Brain microvascular endothelial cell (primary cell): ENCODE measurements around the gene OR56B4.

Experiments used
- DNase-seq: peaks from one replicate; pipeline ENCODE4 v3.0.0-alpha.2; 2020
- H3K27ac ChIP-seq: fragments of 250-450 bp; sonication (Bioruptor Pico); 2 replicates; pipeline ENCODE4 v1.5.1; 2020; ENCODE audit warnings: mild to moderate bottlenecking, moderate library complexity
- H3K27me3 ChIP-seq: fragments of 250-450 bp; sonication (Bioruptor Pico); replicated peaks from 2 replicates; pipeline ENCODE4 v1.5.1; 2020; ENCODE audit warnings: mild to moderate bottlenecking
- H3K36me3 ChIP-seq: fragments of 250-450 bp; sonication (Bioruptor Pico); replicated peaks from 2 replicates; pipeline ENCODE4 v1.5.1; 2020; ENCODE audit warnings: mild to moderate bottlenecking
- H3K4me3 ChIP-seq: 2 replicates; pipeline ENCODE4 v1.5.1; 2011; ENCODE audit warnings: low read depth, mild to moderate bottlenecking, control low read depth, low read length, moderate library complexity
- in situ Hi-C: cut with HindIII; loops from 2 replicates; pipeline ENCODE4 v1.10.0; 2017; ENCODE audit warnings: low sequenced_read_pairs, low pct_ligation_motif_present
- TF ChIP-seq, protein P1 (sequence below): IDR thresholded peaks from 2 replicates; pipeline ENCODE4 v1.5.1; 2011; ENCODE audit warnings: low read depth, mild to moderate bottlenecking, moderate library complexity, low read length, control low read depth, inconsistent platforms; ENCODE audit errors: missing control alignments

Gene OR56B4

DNA sequence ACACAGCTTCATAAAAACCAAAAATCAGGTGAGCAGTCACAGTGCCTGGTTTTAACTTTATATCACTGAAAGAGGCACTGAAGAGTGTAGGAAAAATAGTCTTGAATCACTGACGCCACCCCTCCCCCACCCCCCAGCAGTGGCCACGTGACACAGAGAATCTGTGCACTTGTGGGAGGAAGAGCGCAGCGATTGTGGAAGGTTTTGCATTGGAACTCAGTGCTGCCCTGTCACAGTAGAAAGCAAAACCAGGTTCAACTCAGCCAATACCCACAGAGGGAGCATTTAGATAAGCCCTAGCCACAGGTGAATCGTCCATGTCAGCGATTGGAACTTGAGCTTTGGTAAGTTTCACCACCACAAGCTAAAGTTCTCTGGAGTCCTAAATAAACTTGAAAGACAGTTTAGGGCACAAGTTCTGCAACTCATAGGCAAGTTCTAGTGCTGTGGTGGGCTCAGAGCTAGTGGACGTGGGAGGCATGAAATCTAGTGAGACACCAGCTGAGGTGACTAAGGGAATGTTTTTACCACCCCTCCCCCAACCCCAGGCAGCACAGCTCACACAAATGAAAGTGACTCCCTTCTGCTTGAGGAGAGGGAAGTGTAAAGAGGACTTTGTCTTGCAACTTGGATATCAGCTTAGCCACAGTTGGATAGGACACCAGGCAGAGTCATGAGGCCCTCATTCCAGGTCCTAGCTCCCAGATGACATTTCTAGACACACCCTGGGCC lies 49.3 kb downstream of the OR56B4 start:
- in situ Hi-C loops = no loop called here
- H3K4me3 ChIP-seq = no peak overlapping the region
- TF ChIP-seq, protein P1, sequence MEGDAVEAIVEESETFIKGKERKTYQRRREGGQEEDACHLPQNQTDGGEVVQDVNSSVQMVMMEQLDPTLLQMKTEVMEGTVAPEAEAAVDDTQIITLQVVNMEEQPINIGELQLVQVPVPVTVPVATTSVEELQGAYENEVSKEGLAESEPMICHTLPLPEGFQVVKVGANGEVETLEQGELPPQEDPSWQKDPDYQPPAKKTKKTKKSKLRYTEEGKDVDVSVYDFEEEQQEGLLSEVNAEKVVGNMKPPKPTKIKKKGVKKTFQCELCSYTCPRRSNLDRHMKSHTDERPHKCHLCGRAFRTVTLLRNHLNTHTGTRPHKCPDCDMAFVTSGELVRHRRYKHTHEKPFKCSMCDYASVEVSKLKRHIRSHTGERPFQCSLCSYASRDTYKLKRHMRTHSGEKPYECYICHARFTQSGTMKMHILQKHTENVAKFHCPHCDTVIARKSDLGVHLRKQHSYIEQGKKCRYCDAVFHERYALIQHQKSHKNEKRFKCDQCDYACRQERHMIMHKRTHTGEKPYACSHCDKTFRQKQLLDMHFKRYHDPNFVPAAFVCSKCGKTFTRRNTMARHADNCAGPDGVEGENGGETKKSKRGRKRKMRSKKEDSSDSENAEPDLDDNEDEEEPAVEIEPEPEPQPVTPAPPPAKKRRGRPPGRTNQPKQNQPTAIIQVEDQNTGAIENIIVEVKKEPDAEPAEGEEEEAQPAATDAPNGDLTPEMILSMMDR = no peak
- no peaks in the 10 kb centered on the region for H3K36me3 ChIP-seq
- H3K27ac ChIP-seq = no peak overlapping the region
- DNase-seq = no peak
- H3K27me3 ChIP-seq = no peaks in the 10 kb centered on the region
